GM10847 (cell line): ENCODE data around the gene PPP1R9B.

ENCODE experiments used
- POLR2A ChIP-seq: IDR thresholded peaks from 2 replicates; pipeline ENCODE4 v1.6.1; 2011; ENCODE audit not compliant: insufficient read length; ENCODE audit errors: extremely low read depth

Gene PPP1R9B

GRCh38 chr17:50182783-50183420, 32.4 kb upstream of the PPP1R9B start:
- no peak for TF ChIP-seq POLR2A

DNA sequence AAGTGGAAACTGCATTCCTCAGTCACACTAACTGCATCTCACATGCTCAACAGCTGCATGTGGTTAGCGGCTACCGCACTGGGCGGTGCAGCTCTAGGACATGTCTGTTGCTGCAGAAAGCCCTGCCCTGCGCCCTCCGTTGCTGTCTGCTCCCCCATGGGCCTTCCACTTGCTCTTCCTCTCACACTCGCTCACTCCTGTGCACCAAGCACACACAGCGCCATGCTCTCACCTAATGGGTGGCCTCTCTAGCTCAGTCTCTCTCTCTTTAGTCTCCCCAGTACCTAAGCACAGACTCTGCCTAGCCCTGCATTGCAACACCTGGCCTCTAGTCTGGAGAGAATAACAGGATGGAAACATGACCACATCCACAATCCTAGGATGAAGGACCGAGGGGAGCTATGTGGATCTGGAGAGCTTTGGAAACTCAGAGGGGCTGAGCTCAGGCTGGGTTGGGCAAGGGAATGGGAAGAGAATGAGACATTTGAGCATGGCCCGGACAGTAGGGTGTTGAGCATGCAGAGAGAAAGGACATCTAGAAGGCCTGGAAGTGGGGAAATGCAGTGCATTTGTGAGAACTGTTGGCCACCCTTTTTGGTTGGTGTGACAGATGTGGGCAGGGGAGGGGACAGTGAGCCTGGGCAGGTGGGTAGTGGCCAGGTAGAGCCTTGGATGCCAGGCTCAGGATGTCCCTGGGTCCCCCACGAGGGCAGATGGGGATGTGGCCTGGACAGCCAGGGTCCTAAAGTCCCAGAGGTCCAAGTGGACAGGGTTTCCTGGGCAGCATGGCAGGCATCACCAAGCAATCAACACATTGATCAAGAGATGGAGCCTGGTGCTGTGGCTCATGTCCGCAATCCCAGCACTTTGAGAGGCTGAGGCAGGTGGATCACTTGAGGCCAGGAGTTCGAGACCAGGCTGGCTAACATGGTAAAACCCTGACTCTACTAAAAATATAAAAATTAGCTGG, 31.4 kb upstream of the PPP1R9B start:
- no peak for TF ChIP-seq POLR2A

DNA sequence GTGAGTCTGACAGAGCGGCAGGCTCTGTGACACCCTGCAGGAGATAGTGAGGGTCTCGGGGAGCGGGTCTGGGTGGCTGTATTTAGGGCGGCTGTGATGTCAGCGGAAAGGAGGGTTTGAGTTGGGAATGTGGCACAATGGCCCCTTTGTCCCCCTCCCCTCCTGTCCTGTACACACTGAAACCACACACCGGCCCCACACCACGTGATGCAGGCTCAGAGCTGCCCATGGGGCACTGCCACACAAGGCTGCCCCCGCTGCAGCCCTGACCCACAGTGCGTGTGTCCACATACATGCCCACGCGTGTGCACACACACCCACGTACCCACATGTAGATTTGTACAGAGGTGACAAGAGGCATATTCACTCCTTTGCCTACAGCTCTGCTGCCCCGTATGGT, 30.7 kb upstream of the PPP1R9B start:
- TF ChIP-seq POLR2A, result no peak

DNA sequence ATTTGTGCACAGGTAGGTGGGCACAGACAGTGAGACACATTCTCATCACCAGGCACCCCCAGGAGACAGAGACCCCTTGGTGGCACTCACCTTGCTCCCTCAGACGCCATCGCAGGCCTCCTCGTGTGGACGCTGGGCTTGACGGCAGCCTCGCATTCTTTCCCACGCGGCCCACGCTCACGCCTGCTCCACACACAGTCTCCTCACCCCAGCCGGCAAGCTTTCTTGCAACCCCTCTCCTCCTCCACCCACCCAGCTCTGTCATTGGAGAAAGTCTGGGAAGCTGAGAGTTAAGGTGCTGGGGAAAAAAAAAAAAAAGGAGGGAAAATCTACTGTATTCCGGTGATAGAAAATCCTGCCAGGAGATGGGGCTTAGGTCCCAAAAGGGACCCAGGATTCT, 30.1 kb upstream of the PPP1R9B start:
- TF ChIP-seq POLR2A, result no peak

DNA sequence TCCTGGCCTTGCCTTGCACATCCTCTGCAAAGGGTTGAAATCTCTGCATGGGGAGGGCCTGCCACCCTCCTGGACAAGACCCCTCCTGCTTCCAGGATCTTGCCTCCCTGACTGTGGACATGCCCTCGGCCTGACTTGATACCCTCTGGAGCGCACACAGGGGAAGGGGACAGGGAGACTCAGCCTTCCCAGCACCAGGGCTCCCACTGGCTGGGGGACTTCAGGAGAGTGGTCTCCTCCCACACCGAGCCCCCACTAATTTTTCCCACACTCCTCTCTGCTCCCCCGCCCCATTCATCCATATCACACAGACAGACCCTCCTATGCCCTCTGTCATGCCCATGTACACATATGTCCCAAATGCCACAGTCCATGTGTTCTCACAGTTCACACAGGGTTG, 29.6 kb upstream of the PPP1R9B start:
- no peak for TF ChIP-seq POLR2A

DNA sequence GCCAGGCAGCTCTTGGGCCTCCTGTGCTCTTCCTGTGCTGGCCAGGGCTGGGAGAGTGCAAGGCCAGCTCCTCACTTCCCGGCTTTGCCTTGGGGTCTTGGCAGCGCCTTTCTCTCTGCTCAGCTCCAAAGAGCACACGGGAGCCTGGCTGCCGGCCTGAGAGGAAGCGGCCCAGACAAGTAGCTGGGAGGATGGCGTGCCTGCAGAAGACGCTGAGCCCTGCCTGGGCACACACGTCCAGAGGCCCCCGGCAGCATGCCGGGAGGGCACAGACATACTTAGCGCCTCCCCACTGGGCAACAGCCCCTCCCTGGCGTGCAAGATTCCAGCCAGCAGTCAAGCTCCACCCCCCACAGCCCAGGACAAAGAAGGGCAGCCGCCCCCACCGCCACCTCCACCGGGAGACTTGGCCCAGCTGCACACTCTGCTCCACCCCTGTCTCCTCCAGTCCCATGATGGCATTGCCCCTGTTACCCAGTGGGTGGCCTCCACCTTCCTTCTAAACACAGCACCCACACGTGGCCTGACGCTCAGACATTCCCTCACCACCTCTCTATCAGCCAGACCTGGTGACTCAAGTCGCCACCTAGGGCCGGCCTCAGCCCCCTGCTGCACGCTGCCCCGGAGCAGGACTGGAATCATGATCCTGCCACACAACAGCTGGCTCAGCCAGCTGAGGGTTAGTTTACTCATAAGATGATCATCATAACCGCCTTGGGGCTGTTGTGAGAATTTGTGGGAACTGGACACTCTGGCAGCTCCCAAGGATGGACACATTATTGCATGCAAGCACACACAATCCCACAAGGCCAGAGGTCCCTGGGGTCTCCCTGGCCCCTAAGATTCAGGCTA, 27.7 kb upstream of the PPP1R9B start:
- TF ChIP-seq POLR2A, result no peak

DNA sequence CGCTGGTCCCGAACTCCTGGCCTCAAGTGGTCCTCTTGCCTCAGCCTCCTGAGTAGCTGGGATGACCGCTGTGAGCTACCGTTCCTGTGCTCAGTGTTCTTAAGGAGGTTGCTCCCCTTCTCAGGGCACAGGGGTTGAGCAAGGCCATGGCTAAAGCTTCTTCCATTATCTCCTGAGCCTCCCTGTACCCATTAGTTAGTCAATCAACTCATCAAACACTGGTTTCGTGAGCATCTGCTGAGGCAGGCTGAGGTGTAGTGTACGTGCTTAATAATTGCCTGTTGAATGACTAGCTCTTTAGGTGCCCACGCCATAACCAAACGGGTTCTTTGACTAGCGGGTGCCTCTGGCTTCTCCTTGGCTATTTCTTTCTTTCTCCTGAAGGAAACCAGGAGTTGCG, 27.0 kb upstream of the PPP1R9B start:
- no peak for TF ChIP-seq POLR2A

GRCh38 chr17:50176559-50177357, 26.3 kb upstream of the PPP1R9B start:
- no peak for TF ChIP-seq POLR2A

DNA sequence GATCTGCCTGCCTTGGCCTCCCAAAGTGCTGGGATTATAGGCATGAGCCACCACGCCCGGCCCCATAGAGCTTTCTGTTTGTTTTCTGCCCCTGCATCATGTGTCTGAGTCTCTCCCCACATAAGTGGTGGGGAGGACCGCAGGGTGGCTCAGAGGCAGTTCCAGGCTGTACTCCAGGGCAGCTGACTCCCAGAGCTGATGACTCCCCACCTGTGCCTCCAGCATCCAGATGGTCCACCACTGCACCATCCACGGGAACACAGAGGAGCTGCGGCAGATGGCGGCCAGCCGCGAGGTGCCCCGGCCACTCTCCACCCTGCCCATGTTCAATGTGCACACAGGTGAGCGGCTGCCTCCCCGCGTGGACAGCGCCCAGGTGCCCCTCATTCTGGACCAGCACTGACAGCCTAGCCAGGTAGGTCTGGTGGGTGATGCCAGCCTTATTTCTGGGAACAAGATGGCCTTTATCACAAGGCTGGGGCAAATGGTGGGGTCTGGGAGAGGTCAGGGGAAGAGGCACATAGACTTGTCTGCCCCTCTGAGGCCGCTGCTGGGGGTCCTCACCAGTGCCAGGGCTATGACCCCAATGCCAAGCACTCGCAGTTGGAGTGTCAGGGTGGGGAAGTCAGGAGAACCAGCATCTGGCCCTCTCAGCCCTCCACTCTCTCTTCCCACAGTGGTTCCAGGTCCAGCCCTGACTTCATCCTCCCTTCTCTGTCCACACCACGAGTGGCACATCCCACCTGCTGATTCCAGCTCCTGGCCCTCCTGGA, 24.7 kb upstream of the PPP1R9B start:
- no peak for TF ChIP-seq POLR2A

DNA sequence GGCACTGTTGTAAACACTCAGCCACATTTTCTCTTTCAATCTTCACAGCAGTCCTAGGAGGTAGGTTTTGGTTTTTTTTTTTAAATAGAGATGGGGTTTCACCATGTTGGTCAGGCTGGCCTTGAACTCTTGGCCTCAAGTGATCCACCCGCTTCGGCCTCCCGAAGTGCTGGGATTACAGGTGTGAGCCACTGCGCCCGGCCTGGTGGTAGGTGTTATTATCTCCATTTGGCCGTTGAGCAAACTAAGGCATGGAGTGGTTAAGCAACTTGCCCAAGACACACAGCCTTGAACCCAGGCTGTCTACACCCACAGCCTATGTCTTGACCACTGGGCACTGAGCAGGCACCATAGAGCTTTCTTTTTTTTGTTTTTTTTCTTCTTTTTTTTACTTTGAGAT, 24.0 kb upstream of the PPP1R9B start:
- no peak for TF ChIP-seq POLR2A

DNA sequence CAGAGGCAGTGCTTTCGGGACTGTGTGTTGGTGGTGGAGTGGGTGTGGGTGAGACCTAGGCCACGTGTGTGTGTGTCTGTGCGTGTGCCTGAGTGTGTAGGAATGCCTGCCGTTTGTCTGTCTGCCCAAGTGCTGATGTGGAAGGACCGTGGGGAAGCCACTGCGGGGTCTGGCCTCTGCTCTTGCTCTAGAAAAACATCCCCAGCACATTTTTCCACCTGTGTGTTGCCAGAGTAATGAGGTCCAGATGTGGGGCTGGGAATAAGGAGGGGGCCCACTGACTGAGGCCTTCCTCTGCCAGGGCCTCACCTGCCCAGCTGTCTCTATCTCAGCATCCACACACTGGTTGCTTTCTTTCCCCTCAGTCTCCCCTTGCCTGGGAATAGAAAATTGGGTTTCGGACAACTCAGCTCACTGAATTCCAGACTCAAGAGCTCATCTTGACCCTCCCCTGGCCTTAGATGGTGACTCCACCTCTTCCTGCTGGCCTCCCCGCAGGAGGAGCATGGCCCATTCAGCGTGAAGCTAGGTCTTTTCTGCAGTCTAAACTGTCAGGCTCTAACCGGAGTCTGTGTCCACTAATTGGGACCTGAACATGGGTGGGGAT, 23.0 kb upstream of the PPP1R9B start:
- no peak for TF ChIP-seq POLR2A

GRCh38 chr17:50172936-50173334, 22.5 kb upstream of the PPP1R9B start:
- TF ChIP-seq POLR2A, result no peak

DNA sequence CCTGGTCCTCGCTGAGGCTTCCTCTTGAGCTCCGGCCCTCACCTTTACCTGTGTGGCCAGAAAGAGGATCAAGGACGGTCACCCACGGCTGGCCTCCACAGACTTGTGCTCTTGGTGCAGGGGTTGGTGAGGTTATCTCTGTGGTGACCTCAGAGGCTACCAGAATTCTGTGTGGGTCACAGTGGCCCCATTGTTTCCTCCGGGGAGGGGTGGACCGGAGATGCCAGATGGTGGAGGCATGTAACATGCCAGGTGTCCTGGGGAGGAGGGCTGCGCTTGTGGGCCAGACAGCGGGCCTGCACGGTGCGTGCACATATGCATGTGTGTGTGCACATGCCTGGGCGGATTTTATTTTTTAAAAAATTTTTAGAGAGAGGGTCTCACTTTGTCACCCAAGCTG, 21.7 kb upstream of the PPP1R9B start:
- no peak for TF ChIP-seq POLR2A
